Measurements from ENCODE around the gene UBTD2. TPM values are rescaled to one million over a fixed set of nuclear protein-coding genes. Genes with fewer than 3 reads are reported as not detected.

UBTD2 gene
- polyA plus RNA-seq, 6 donors from 2014 or later = 3.2 to 5.7 (median 4.1) TPM; not detected in 1

DNA sequence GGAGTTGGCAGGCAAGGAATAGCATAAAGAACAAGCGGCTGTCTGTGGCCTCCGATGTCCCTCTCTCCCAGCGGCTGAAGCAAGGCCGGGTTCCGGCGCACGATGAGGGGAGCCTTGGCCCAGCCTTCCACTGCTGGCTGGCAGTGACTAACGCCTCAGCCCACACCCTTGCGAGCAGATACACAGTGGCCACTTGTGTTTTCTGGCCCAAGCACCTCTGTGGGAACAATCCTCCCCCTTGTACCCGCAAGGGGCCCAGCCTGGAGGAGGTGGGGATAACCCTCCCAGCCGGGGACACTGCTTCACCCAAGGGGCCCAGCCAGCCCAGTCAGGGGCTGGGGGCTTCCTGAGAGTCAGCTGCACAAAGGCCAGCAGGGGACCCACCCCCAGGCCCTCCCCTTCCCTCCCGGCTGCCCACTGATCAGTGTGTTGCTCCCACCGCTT is 118.8 kb downstream of the UBTD2 start:
- H3K4me3 Mint-ChIP-seq = no peak overlapping the region
- H3K4me1 Mint-ChIP-seq = peaks cover 45 to 84% (median 56%) of the 10 kb centered on the region in 3 donors
- no peaks in the 10 kb centered on the region for H3K27me3 Mint-ChIP-seq
- no peaks in the 10 kb centered on the region for H3K9me3 Mint-ChIP-seq
- peak overlapping the region in 5 of 6 donors; percentile 21 to 92 (median 60) for H3K27ac Mint-ChIP-seq
- H3K36me3 Mint-ChIP-seq = peaks cover 3 to 9% of the 10 kb centered on the region in 2 donors
- DNase-seq (no peak), ATAC-seq (ENCODE audit: low read depth in 2 of 2) (no peak)

DNA sequence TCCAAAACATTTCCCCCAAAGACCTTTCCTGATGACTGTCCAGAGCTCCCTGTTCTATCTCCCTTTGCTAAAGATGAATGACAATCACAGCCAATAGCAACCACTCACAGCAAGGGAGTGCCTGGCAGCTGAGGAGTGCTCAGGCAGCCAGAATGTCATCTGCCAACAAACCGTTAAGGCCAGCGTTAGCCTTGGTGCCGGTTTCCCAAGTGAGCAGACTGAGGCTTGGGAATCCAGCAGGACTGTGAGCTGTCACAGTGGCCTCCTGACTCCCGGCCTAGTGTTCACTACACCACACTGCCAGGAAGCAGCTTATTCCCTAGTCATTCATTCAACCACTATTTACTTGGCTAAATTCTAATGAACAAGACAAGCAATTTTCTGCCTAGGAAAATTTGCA is 120.2 kb downstream of the UBTD2 start:
- no peaks in the 10 kb centered on the region for H3K27me3 Mint-ChIP-seq
- peak overlapping the region in 2 of 6 donors; percentile 14 to 42 for H3K27ac Mint-ChIP-seq
- H3K4me3 Mint-ChIP-seq = no peak overlapping the region
- ATAC-seq (ENCODE audit: low read depth in 2 of 2) (no peak), DNase-seq (no peak)
- H3K36me3 Mint-ChIP-seq = no peaks in the 10 kb centered on the region
- peaks cover 43 to 84% (median 55%) of the 10 kb centered on the region in 3 donors for H3K4me1 Mint-ChIP-seq
- no peaks in the 10 kb centered on the region for H3K9me3 Mint-ChIP-seq

DNA sequence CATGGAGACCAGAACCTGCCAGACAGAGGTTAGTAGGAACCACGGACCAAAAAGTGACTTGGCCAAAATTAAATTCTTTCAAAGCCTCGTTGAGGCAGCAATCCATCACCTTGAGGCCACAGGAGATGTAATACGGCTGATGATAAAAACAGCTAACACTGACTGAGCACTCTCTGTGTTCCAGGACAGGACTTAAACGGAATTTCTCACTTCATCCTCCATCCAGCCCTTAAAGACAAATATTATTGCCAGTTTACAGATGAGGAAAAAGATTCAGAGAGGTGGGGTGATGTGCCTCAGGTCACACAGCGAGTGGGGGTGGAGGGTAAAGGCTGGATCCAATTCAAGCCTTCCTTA is 120.6 kb downstream of the UBTD2 start:
- Mint-ChIP-seq H3K27me3 (no peaks in the 10 kb centered on the region), H3K4me3 (peak overlapping the region in 1 of 8 donors; percentile 53), H3K4me1 (peaks cover 41 to 84% (median 59%) of the 10 kb centered on the region in 3 donors), H3K27ac (peak overlapping the region in 3 of 6 donors; percentile 33 to 50 (median 42)), H3K9me3 (no peaks in the 10 kb centered on the region), H3K36me3 (no peaks in the 10 kb centered on the region)
- no peak for ATAC-seq (ENCODE audit: low read depth in 2 of 2)
- DNase-seq = no peak

DNA sequence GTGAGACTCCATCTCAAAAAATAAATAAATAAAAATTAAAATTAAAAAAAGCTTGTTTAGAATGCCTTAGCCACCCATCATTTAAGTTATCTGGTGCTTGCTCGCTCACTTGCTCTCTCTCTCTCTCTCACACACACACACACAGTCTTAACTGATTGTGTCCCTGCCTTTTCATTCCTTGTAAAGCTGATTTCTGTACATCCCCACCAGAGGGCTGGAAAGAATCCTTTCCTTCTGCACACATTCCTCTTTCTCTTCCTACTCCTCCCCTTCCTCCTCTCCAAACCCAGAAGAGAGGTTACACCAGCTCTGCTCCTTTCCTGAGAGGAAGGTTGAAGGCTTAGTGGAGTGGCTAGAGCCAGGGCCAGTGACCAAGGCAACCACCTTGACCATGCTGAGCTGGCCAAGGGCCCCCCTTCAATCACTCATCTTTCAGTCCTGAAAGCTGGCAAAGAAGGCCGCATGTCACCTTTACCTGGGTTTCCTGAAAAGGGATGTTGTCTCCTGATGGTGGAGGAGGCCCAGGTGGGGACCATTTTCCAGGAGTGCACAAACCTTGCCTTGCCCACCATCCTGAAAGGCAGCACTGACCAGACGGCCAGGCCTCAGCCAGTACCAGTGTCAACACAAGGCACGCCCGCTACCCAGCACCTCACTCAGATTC is 121.1 kb downstream of the UBTD2 start:
- Mint-ChIP-seq H3K27me3 (no peaks in the 10 kb centered on the region), H3K9me3 (no peaks in the 10 kb centered on the region), H3K27ac (peak overlapping the region in 4 of 6 donors; percentile 39 to 67 (median 46)), H3K4me3 (peak overlapping the region in 3 of 8 donors; percentile 22 to 53 (median 22)), H3K36me3 (no peaks in the 10 kb centered on the region), H3K4me1 (peaks cover 37 to 83% (median 56%) of the 10 kb centered on the region in 3 donors)
- DNase-seq = no peak
- no peak for ATAC-seq (ENCODE audit: low read depth in 2 of 2)

DNA sequence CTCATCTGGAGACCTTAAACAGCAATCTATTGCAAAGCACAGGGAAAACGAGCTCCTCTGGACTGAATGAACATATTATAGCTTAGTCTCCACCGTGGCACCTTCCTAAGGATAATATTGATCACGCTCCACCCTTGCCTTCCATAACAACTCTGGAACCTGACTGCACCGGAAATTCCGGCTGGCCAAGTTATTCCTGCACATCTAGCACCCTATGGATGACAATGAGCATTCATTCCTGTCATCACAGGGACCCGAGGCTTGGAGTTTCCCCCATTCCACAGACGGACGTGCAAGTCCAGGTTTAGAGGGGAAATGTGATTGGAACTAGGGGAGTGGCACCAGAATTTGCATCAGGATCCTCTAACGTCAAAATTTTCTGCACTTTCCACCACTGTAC is 123.1 kb downstream of the UBTD2 start:
- peak overlapping the region in 3 of 8 donors; percentile 30 to 71 (median 32) for H3K4me3 Mint-ChIP-seq
- DNase-seq (no peak), ATAC-seq (ENCODE audit: low read depth in 2 of 2) (no peak)
- peaks cover 45 to 82% (median 62%) of the 10 kb centered on the region in 3 donors for H3K4me1 Mint-ChIP-seq
- H3K9me3 Mint-ChIP-seq = no peaks in the 10 kb centered on the region
- peak overlapping the region in 5 of 6 donors; percentile 1 to 89 (median 16) for H3K27ac Mint-ChIP-seq
- H3K36me3 Mint-ChIP-seq = peaks cover 6 to 9% of the 10 kb centered on the region in 2 donors
- no peaks in the 10 kb centered on the region for H3K27me3 Mint-ChIP-seq

Other genes starting within 250 kb of the UBTD2 start
- 10 to 100 TPM; 12.2 to 73.3 (median 36.3) TPM for gene STK10, start 95.5 kb downstream of the UBTD2 start, polyA plus RNA-seq (ENCODE audit: low read depth in 6 of 6)
- gene EFCAB9, start 89.6 kb downstream of the UBTD2 start, polyA plus RNA-seq (ENCODE audit: low read depth in 6 of 6) = not detected
- not detected for gene SH3PXD2B, start 170.8 kb upstream of the UBTD2 start, polyA plus RNA-seq (ENCODE audit: low read depth in 6 of 6)

Measured in naive B cell (primary cell).